Kidney (tissue), 14 donors: ENCODE results near the gene ST3GAL5. TPM values are rescaled to one million over a fixed set of nuclear protein-coding genes. Genes with fewer than 3 reads are reported as not detected.

ENCODE experiments used
- DNase-seq, 5 donors: peaks; one replicate each; pipeline ENCODE4 v3.0.0-alpha.2; 2013 to 2020
- FAIRE-seq: peaks from 2 replicates; lab custom pipeline; 2012; peaks lifted over from hg19 to GRCh38; lab: Jason Lieb, UNC
- H3K27ac ChIP-seq, 2 donors: one replicate each; pipeline ENCODE4 v1.7.0; 2013; ENCODE audit warnings: low read depth in 2 of 2, low read length in 2 of 2, inconsistent platforms in 1 of 2
- H3K27me3 ChIP-seq: one replicate; pipeline ENCODE4 v1.7.1; 2013; ENCODE audit warnings: low read length, inconsistent platforms; ENCODE audit not compliant: control insufficient read depth, insufficient read depth
- H3K36me3 ChIP-seq, 3 donors: one replicate each; pipeline versions ENCODE4 v1.7.0 to v1.7.1; 2013; ENCODE audit warnings: low read length in 3 of 3, control low read depth in 1 of 3, inconsistent platforms in 1 of 3; ENCODE audit not compliant: insufficient read depth in 3 of 3, control insufficient read depth in 2 of 3
- H3K4me1 ChIP-seq, 3 donors: one replicate each; pipeline versions ENCODE4 v1.7.0 to v1.7.1; 2013; ENCODE audit warnings: low read length in 3 of 3, inconsistent platforms in 1 of 3, low read depth in 1 of 3; ENCODE audit not compliant: control insufficient read depth in 2 of 3, insufficient read depth in 2 of 3
- H3K4me3 ChIP-seq, 3 donors: one replicate each; pipeline versions ENCODE4 v1.7.0 to v1.8.1; 2013; ENCODE audit warnings: low read length in 3 of 3, control low read depth in 1 of 3, inconsistent platforms in 1 of 3
- H3K9ac ChIP-seq, 3 donors: one replicate each; pipeline versions ENCODE4 v1.7.0 to v1.7.1; 2013; ENCODE audit warnings: low read length in 3 of 3, control low read depth in 1 of 3, inconsistent platforms in 1 of 3
- H3K9me3 ChIP-seq, 3 donors: one replicate each; pipeline versions ENCODE4 v1.7.0 to v1.7.1; 2013; ENCODE audit warnings: low read length in 3 of 3, control low read depth in 1 of 3, inconsistent platforms in 1 of 3; ENCODE audit not compliant: control insufficient read depth in 2 of 3, insufficient read depth in 1 of 3
- CTCF ChIP-seq: IDR thresholded peaks from 3 replicates; pipeline ENCODE4 v1.5.1; 2012; ENCODE audit warnings: mild to moderate bottlenecking, moderate library complexity, borderline replicate concordance; ENCODE audit not compliant: insufficient read depth; ENCODE audit errors: extremely low read depth
- intact Hi-C: fragments of 100-400 bp; cut with DNase I; formaldehyde crosslinking; loops from one replicate; pipeline ENCODE4 v1.11.1; 2022
- polyA plus RNA-seq: library from polyadenylated mRNA; stranded (reverse); fragments of 350-450 nt; fragmentation: Illumina TruSeq; extraction: RNeasy Lipid Tissue Mini Kit (QIAGEN cat#74804); gene quantifications from one replicate; pipeline ENCODE4 v1.2.3, GENCODE V29; 2014; ENCODE audit warnings: low read depth, low replicate concordance; ENCODE audit not compliant: insufficient read depth
- total RNA-seq: library from RNA; stranded (reverse); fragmentation: NEBNext Ultra II Directional; extraction: Animal tissue kit (Norgen Biotek cat#: 25700); gene quantifications from one replicate; pipeline ENCODE4 v1.2.1, GENCODE V29; 2021
- donor health status: control.
- donor health status: control.
- donor health status: control.
- donor health status: control.
- donor health status: control.
- donor health status: DM: yes; HTN: yes; CAD: no.
- donor health status: Normal renal cell carcinoma (clear cell type).

The ST3GAL5 gene
- total and polyA plus RNA-seq, 2 donors from 2014 or later, result 7.0 to 14.6 TPM

- DNase-seq (peak; percentile 34 to 77 (median 43)), FAIRE-seq (no peak)
- no peaks in the 10 kb centered on the region for H3K9me3 ChIP-seq
- peak overlapping the region; percentile 18 to 64 (median 63) for H3K9ac ChIP-seq
- H3K27me3 ChIP-seq, result no peaks in the 10 kb centered on the region
- intact Hi-C loops, result no loop called here
- peak overlapping the region; percentile 16 to 40 for H3K27ac ChIP-seq
- H3K4me1 ChIP-seq, result peaks cover 4 to 17% (median 8%) of the 10 kb centered on the region in 3 donors
- H3K36me3 ChIP-seq, result no peaks in the 10 kb centered on the region
- TF ChIP-seq CTCF, result no peak
- H3K4me3 ChIP-seq, result peak overlapping the region; percentile 44 to 76 (median 62)
Measured at GRCh38 chr2:85888020-85888683, 638 bp downstream of the ST3GAL5 start.

- intact Hi-C loops, result no loop called here
- peak; percentile 39 to 76 (median 54) for DNase-seq
Measured at GRCh38 chr2:85887566-85888019, 1.2 kb downstream of the ST3GAL5 start.

GRCh38 chr2:85886590-85886989, 2.2 kb downstream of the ST3GAL5 start:
- FAIRE-seq (no peak), DNase-seq (peak; percentile 50 to 78 (median 55))
- H3K9ac ChIP-seq, result no peak overlapping the region
- intact Hi-C loops, result no loop called here
- no peaks in the 10 kb centered on the region for H3K27me3 ChIP-seq
- H3K9me3 ChIP-seq, result no peaks in the 10 kb centered on the region
- H3K27ac ChIP-seq, result no peak overlapping the region
- no peaks in the 10 kb centered on the region for H3K36me3 ChIP-seq
- peaks cover 4 to 17% (median 8%) of the 10 kb centered on the region in 3 donors for H3K4me1 ChIP-seq
- H3K4me3 ChIP-seq, result no peak overlapping the region
- no peak for TF ChIP-seq CTCF

More at GRCh38 chr2:85887566-85888019, 1.2 kb downstream of the ST3GAL5 start:
- peak; percentile 20 for TF ChIP-seq CTCF
- Histone ChIP-seq H3K36me3 (no peaks in the 10 kb centered on the region), H3K4me1 (peaks cover 4 to 17% (median 8%) of the 10 kb centered on the region in 3 donors), H3K9ac (peak overlapping the region in 2 of 3 donors; percentile 8 to 63), H3K27me3 (no peaks in the 10 kb centered on the region), H3K9me3 (no peaks in the 10 kb centered on the region), H3K4me3 (peak overlapping the region; percentile 44 to 76 (median 62)), H3K27ac (peak overlapping the region in 1 of 2 donors; percentile 40)
- no peak for FAIRE-seq
